HAP-1 (cell line): ENCODE data around the gene LRRC46.

Experiments
- DNase-seq, 2 experiments: peaks; one replicate each; pipeline ENCODE4 v3.0.0-alpha.2; 2016 to 2020; ENCODE audit warnings: low spot score in 2 of 2
- H3K27me3 ChIP-seq: fragments of 250-450 bp; sonication (Bioruptor Pico); 2 replicates; pipeline ENCODE4 v1.5.1; 2020; ENCODE audit warnings: low read depth, mild to moderate bottlenecking, moderate library complexity
- H3K36me3 ChIP-seq: fragments of 250-450 bp; sonication (Bioruptor Pico); replicated peaks from 2 replicates; pipeline ENCODE4 v1.5.1; 2020; ENCODE audit warnings: mild to moderate bottlenecking
- H3K4me1 ChIP-seq: fragments of 250-450 bp; sonication (Bioruptor Pico); 2 replicates; pipeline ENCODE4 v1.5.1; 2020; ENCODE audit warnings: mild to moderate bottlenecking
- H3K4me3 ChIP-seq: fragments of 250-450 bp; sonication (Bioruptor Pico); 2 replicates; pipeline ENCODE4 v1.5.1; 2020; ENCODE audit warnings: mild to moderate bottlenecking, moderate library complexity
- H3K9me3 ChIP-seq: fragments of 250-450 bp; sonication (Bioruptor Pico); 2 replicates; pipeline ENCODE4 v1.5.1; 2020; ENCODE audit warnings: mild to moderate bottlenecking, moderate library complexity
- in situ Hi-C: fragments of 300-500 bp; cut with MboI; formaldehyde crosslinking; loops from 3 replicates; pipeline ENCODE4 v1.14.3; 2020; ENCODE audit warnings: low sequenced_read_pairs, inconsistent platforms, mixed read lengths

LRRC46 gene

GRCh38 chr17:47803751-47804150 is 27.7 kb upstream of the LRRC46 start:
- Histone ChIP-seq H3K36me3 (no peaks in the 10 kb centered on the region; the same call in 1 of the 2 replicates), H3K9me3 (no peaks in the 10 kb centered on the region), H3K4me1 (no peaks in the 10 kb centered on the region), H3K4me3 (no peak overlapping the region), H3K27me3 (peaks cover 10% of the 10 kb centered on the region)
- in situ Hi-C loops = no loop called here
- DNase-seq = no peak

- H3K36me3 ChIP-seq = no peaks in the 10 kb centered on the region; the same call in 1 of the 2 replicates
- H3K4me3 ChIP-seq = no peak overlapping the region
- H3K27me3 ChIP-seq = peaks cover 10% of the 10 kb centered on the region
- no peak for DNase-seq
- no peaks in the 10 kb centered on the region for H3K4me1 ChIP-seq
- no peaks in the 10 kb centered on the region for H3K9me3 ChIP-seq
- in situ Hi-C loops = no loop called here
Observed at GRCh38 chr17:47804461-47804860, 27.0 kb upstream of the LRRC46 start.

GRCh38 chr17:47806026-47806912 is 25.2 kb upstream of the LRRC46 start:
- Histone ChIP-seq H3K36me3 (no peaks in the 10 kb centered on the region; the same call in 1 of the 2 replicates), H3K4me3 (no peak overlapping the region), H3K27me3 (peaks cover 6% of the 10 kb centered on the region; the same call in 1 of the 2 replicates), H3K9me3 (no peaks in the 10 kb centered on the region), H3K4me1 (no peaks in the 10 kb centered on the region)
- in situ Hi-C loops = no loop called here
- no peak for DNase-seq

- DNase-seq = no peak
- no peaks in the 10 kb centered on the region for H3K4me1 ChIP-seq
- H3K4me3 ChIP-seq = no peak overlapping the region
- in situ Hi-C loops = no loop called here
- no peaks in the 10 kb centered on the region; the same call in 1 of the 2 replicates for H3K36me3 ChIP-seq
- peaks cover 6% of the 10 kb centered on the region; the same call in 1 of the 2 replicates for H3K27me3 ChIP-seq
- no peaks in the 10 kb centered on the region for H3K9me3 ChIP-seq
Observed at GRCh38 chr17:47806913-47807255, 24.6 kb upstream of the LRRC46 start.

- peaks cover 6% of the 10 kb centered on the region; the same call in 1 of the 2 replicates for H3K27me3 ChIP-seq
- no peak for DNase-seq
- H3K9me3 ChIP-seq = no peaks in the 10 kb centered on the region
- no peaks in the 10 kb centered on the region; the same call in 1 of the 2 replicates for H3K36me3 ChIP-seq
- no peak overlapping the region for H3K4me3 ChIP-seq
- H3K4me1 ChIP-seq = no peaks in the 10 kb centered on the region
- in situ Hi-C loops = no loop called here
Observed at GRCh38 chr17:47807421-47807820, 24.0 kb upstream of the LRRC46 start.

- in situ Hi-C loops = no loop called here
- H3K9me3 ChIP-seq = no peaks in the 10 kb centered on the region
- H3K4me3 ChIP-seq = no peak overlapping the region
- H3K36me3 ChIP-seq = no peaks in the 10 kb centered on the region; the same call in 1 of the 2 replicates
- H3K27me3 ChIP-seq = peaks cover 6% of the 10 kb centered on the region; the same call in 1 of the 2 replicates
- H3K4me1 ChIP-seq = no peaks in the 10 kb centered on the region
- DNase-seq = no peak
Observed at GRCh38 chr17:47808036-47808829, 23.2 kb upstream of the LRRC46 start.

- in situ Hi-C loops = no loop called here
- Histone ChIP-seq H3K4me1 (no peaks in the 10 kb centered on the region), H3K27me3 (no peaks in the 10 kb centered on the region), H3K36me3 (no peaks in the 10 kb centered on the region; the same call in 1 of the 2 replicates), H3K9me3 (no peaks in the 10 kb centered on the region), H3K4me3 (no peak overlapping the region)
- DNase-seq = no peak
Observed at GRCh38 chr17:47808830-47809480, 22.5 kb upstream of the LRRC46 start.

- Histone ChIP-seq H3K4me3 (no peak overlapping the region), H3K36me3 (no peaks in the 10 kb centered on the region; the same call in 1 of the 2 replicates), H3K27me3 (no peaks in the 10 kb centered on the region), H3K9me3 (no peaks in the 10 kb centered on the region), H3K4me1 (no peaks in the 10 kb centered on the region)
- DNase-seq = peak in 1 of 2 experiments; percentile 38
- in situ Hi-C loops = no loop called here
Observed at GRCh38 chr17:47810200-47810821, 21.2 kb upstream of the LRRC46 start.

GRCh38 chr17:47810901-47811635 is 20.4 kb upstream of the LRRC46 start:
- in situ Hi-C loops = no loop called here
- no peaks in the 10 kb centered on the region for H3K4me1 ChIP-seq
- H3K9me3 ChIP-seq = no peaks in the 10 kb centered on the region
- H3K4me3 ChIP-seq = no peak overlapping the region
- no peaks in the 10 kb centered on the region; the same call in 1 of the 2 replicates for H3K36me3 ChIP-seq
- no peak for DNase-seq
- H3K27me3 ChIP-seq = no peaks in the 10 kb centered on the region

- Histone ChIP-seq H3K36me3 (no peaks in the 10 kb centered on the region; the same call in 1 of the 2 replicates), H3K9me3 (no peaks in the 10 kb centered on the region), H3K4me3 (no peak overlapping the region), H3K27me3 (no peaks in the 10 kb centered on the region), H3K4me1 (no peaks in the 10 kb centered on the region)
- no peak for DNase-seq
- in situ Hi-C loops = no loop called here
Observed at GRCh38 chr17:47811709-47812108, 19.8 kb upstream of the LRRC46 start.

GRCh38 chr17:47812146-47812920 is 19.1 kb upstream of the LRRC46 start:
- in situ Hi-C loops = no loop called here
- H3K9me3 ChIP-seq = no peaks in the 10 kb centered on the region
- no peaks in the 10 kb centered on the region; the same call in 1 of the 2 replicates for H3K36me3 ChIP-seq
- DNase-seq = no peak
- H3K27me3 ChIP-seq = no peaks in the 10 kb centered on the region
- no peaks in the 10 kb centered on the region for H3K4me1 ChIP-seq
- no peak overlapping the region for H3K4me3 ChIP-seq

- no peak for DNase-seq
- in situ Hi-C loops = no loop called here
- no peaks in the 10 kb centered on the region for H3K9me3 ChIP-seq
- no peak overlapping the region for H3K4me3 ChIP-seq
- no peaks in the 10 kb centered on the region for H3K4me1 ChIP-seq
- no peaks in the 10 kb centered on the region for H3K27me3 ChIP-seq
- no peaks in the 10 kb centered on the region; the same call in 1 of the 2 replicates for H3K36me3 ChIP-seq
Observed at GRCh38 chr17:47813077-47813476, 18.4 kb upstream of the LRRC46 start.
